HEK293 (cell line): ENCODE results near the gene ZNF529.

Experiments
- HOXA7 ChIP-seq: sonication (generic); formaldehyde crosslinking; IDR thresholded peaks from 2 replicates; pipeline ENCODE4 v1.8.1; 2022; ENCODE audit warnings: missing genetic modification reagents, borderline replicate concordance
- KLF7 ChIP-seq: fragments of 450-650 bp; formaldehyde crosslinking; IDR thresholded peaks from 2 replicates; pipeline ENCODE4 v1.5.1; 2016; ENCODE audit warnings: missing biosample characterization, missing genetic modification characterization, borderline replicate concordance
- MEIS1 ChIP-seq: sonication (generic); formaldehyde crosslinking; IDR thresholded peaks from 2 replicates; pipeline ENCODE4 v1.8.1; 2022; ENCODE audit warnings: missing genetic modification reagents, mild to moderate bottlenecking, borderline replicate concordance
- OVOL3 ChIP-seq: fragments of 450-650 bp; formaldehyde crosslinking; IDR thresholded peaks from 2 replicates; pipeline ENCODE4 v1.5.1; 2016; ENCODE audit warnings: missing biosample characterization, missing genetic modification characterization
- PRDM2 ChIP-seq: fragments of 450-650 bp; formaldehyde crosslinking; IDR thresholded peaks from 2 replicates; pipeline ENCODE4 v1.5.1; 2016; ENCODE audit warnings: missing biosample characterization, missing genetic modification characterization, borderline replicate concordance
- SCRT1 ChIP-seq: fragments of 450-650 bp; formaldehyde crosslinking; IDR thresholded peaks from 2 replicates; pipeline ENCODE4 v1.5.1; 2016; ENCODE audit warnings: missing biosample characterization, missing genetic modification characterization, borderline replicate concordance
- ZBTB21 ChIP-seq: fragments of 450-650 bp; formaldehyde crosslinking; IDR thresholded peaks from 2 replicates; pipeline ENCODE4 v1.5.1; 2017; ENCODE audit warnings: missing biosample characterization, missing genetic modification characterization
- ZFP69B ChIP-seq: fragments of 450-650 bp; formaldehyde crosslinking; IDR thresholded peaks from 2 replicates; pipeline ENCODE4 v1.5.1; 2016; ENCODE audit warnings: missing biosample characterization, missing genetic modification characterization
- ZNF114 ChIP-seq: fragments of 450-650 bp; formaldehyde crosslinking; IDR thresholded peaks from 2 replicates; pipeline ENCODE4 v1.5.0; 2017; ENCODE audit warnings: missing biosample characterization, missing genetic modification characterization
- ZNF146 ChIP-seq: fragments of 450-650 bp; formaldehyde crosslinking; IDR thresholded peaks from 2 replicates; pipeline ENCODE4 v1.5.1; 2016; ENCODE audit warnings: missing biosample characterization, missing genetic modification characterization
- ZNF174 ChIP-seq: fragments of 450-650 bp; formaldehyde crosslinking; IDR thresholded peaks from 2 replicates; pipeline ENCODE4 v1.5.0; 2017; ENCODE audit warnings: missing biosample characterization, mild to moderate bottlenecking, missing genetic modification characterization
- ZNF19 ChIP-seq: fragments of 450-650 bp; formaldehyde crosslinking; IDR thresholded peaks from 2 replicates; pipeline ENCODE4; 2016; ENCODE audit warnings: missing biosample characterization, missing genetic modification characterization, low read depth
- ZNF214 ChIP-seq: fragments of 450-650 bp; formaldehyde crosslinking; IDR thresholded peaks from 2 replicates; pipeline ENCODE4 v1.5.1; 2017; ENCODE audit warnings: missing biosample characterization, mild to moderate bottlenecking, missing genetic modification characterization, borderline replicate concordance
- ZNF223 ChIP-seq: fragments of 450-650 bp; formaldehyde crosslinking; IDR thresholded peaks from 2 replicates; pipeline ENCODE4 v1.5.1; 2016; ENCODE audit warnings: missing biosample characterization, missing genetic modification characterization
- ZNF23 ChIP-seq: fragments of 450-650 bp; formaldehyde crosslinking; IDR thresholded peaks from 2 replicates; pipeline ENCODE4 v1.5.1; 2016; ENCODE audit warnings: missing biosample characterization, missing genetic modification characterization, borderline replicate concordance
- ZNF239 ChIP-seq: fragments of 450-650 bp; formaldehyde crosslinking; IDR thresholded peaks from 2 replicates; pipeline ENCODE4 v1.5.1; 2016; ENCODE audit warnings: missing biosample characterization, missing genetic modification characterization
- ZNF398 ChIP-seq: fragments of 450-650 bp; formaldehyde crosslinking; IDR thresholded peaks from 2 replicates; pipeline ENCODE4 v1.5.1; 2017; ENCODE audit warnings: missing biosample characterization, missing genetic modification characterization
- ZNF423 ChIP-seq: fragments of 450-650 bp; formaldehyde crosslinking; IDR thresholded peaks from 2 replicates; pipeline ENCODE4 v1.5.1; 2016; ENCODE audit warnings: missing biosample characterization, missing genetic modification characterization
- ZNF513 ChIP-seq: fragments of 450-650 bp; IDR thresholded peaks from 2 replicates; pipeline ENCODE4 v1.5.1; 2018; ENCODE audit warnings: missing biosample characterization, missing genetic modification characterization
- ZNF555 ChIP-seq: fragments of 450-650 bp; formaldehyde crosslinking; conservative IDR thresholded peaks from 2 replicates; pipeline ENCODE4 v1.5.1; 2017; ENCODE audit warnings: missing biosample characterization, mild to moderate bottlenecking, missing genetic modification characterization, inconsistent platforms
- ZNF623 ChIP-seq: fragments of 450-650 bp; formaldehyde crosslinking; IDR thresholded peaks from 2 replicates; pipeline ENCODE4 v1.5.1; 2016; ENCODE audit warnings: missing biosample characterization, missing genetic modification characterization
- ZNF629 ChIP-seq: fragments of 450-650 bp; formaldehyde crosslinking; IDR thresholded peaks from 2 replicates; pipeline ENCODE4 v1.5.1; 2017; ENCODE audit warnings: missing biosample characterization, missing genetic modification characterization
- ZNF639 ChIP-seq: fragments of 450-650 bp; formaldehyde crosslinking; IDR thresholded peaks from 2 replicates; pipeline ENCODE4 v1.5.1; 2016; ENCODE audit warnings: missing biosample characterization, missing genetic modification characterization
- ZNF645 ChIP-seq: fragments of 450-650 bp; formaldehyde crosslinking; IDR thresholded peaks from 2 replicates; pipeline ENCODE4; 2016; ENCODE audit warnings: missing biosample characterization, missing genetic modification characterization
- ZNF658 ChIP-seq: fragments of 450-650 bp; formaldehyde crosslinking; IDR thresholded peaks from 2 replicates; pipeline ENCODE4; 2016; ENCODE audit warnings: missing biosample characterization, missing genetic modification characterization
- ZNF660 ChIP-seq: fragments of 450-650 bp; IDR thresholded peaks from 2 replicates; pipeline ENCODE4 v1.5.1; 2018; ENCODE audit warnings: missing biosample characterization, mild to moderate bottlenecking, missing genetic modification characterization
- ZNF677 ChIP-seq: fragments of 450-650 bp; IDR thresholded peaks from 2 replicates; pipeline ENCODE4 v1.5.0; 2018; ENCODE audit warnings: missing biosample characterization, mild to moderate bottlenecking, missing genetic modification characterization, moderate library complexity
- ZNF707 ChIP-seq: fragments of 450-650 bp; formaldehyde crosslinking; IDR thresholded peaks from 2 replicates; pipeline ENCODE4 v1.5.1; 2016; ENCODE audit warnings: missing biosample characterization, missing genetic modification characterization

The ZNF529 gene

GRCh38 chr19:36605101-36605876, 32.2 kb upstream of the ZNF529 start, which contains the start of gene ZNF382 (continued):
- TF ChIP-seq PRDM2 (tag by site-specific recombination) (no peak), ZNF114 (tag by site-specific recombination) (no peak), ZNF223 (tag by site-specific recombination) (0 out of 2 replicates have a peak, but pooled peaks have one; percentile 72), MEIS1 (no peak), KLF7 (peak; percentile 64), ZNF146 (tag by site-specific recombination) (no peak; the same call in 1 of the 2 replicates), ZNF658 (tag by site-specific recombination) (no peak), ZNF623 (tag by site-specific recombination) (no peak; the same call in 1 of the 2 replicates), ZNF214 (tag by site-specific recombination) (no peak), ZNF629 (tag by site-specific recombination) (no peak), ZNF555 (no peak), ZNF423 (tag by site-specific recombination) (no peak), ZNF23 (tag by site-specific recombination) (peak; percentile 14), ZNF398 (no peak), ZNF513 (tag by site-specific recombination) (no peak; the same call in 1 of the 2 replicates), ZNF645 (no peak), ZNF19 (tag by site-specific recombination) (no peak), ZNF660 (tag by site-specific recombination) (peak; percentile 87; the same call in 1 of the 2 replicates), SCRT1 (tag by site-specific recombination) (no peak; the same call in 1 of the 2 replicates), ZNF639 (tag by site-specific recombination) (peak; percentile 84; the same call in 1 of the 2 replicates), ZNF677 (tag by site-specific recombination) (no peak; the same call in 1 of the 2 replicates), ZNF239 (tag by site-specific recombination) (no peak), ZFP69B (tag by site-specific recombination) (peak; percentile 67; the same call in 1 of the 2 replicates), OVOL3 (tag by site-specific recombination) (peak; percentile 99), ZNF174 (no peak), ZBTB21 (tag by site-specific recombination) (0 out of 2 replicates have a peak, but pooled peaks have one; percentile 9), HOXA7 (CRISPR knock-in tag) (no peak), ZNF707 (tag by site-specific recombination) (no peak)
